Activated CD8-positive, alpha-beta memory T cell treated with anti-CD3 and anti-CD28 coated beads for 24 hours (primary cell): ENCODE measurements around the gene P2RY14.
A peak's percentile ranks its signal among the peaks of the same experiment; 100 is the strongest.

Experiments
- DNase-seq: peaks from one replicate; pipeline ENCODE4 v3.0.0-alpha.2; 2020

P2RY14 gene

DNA sequence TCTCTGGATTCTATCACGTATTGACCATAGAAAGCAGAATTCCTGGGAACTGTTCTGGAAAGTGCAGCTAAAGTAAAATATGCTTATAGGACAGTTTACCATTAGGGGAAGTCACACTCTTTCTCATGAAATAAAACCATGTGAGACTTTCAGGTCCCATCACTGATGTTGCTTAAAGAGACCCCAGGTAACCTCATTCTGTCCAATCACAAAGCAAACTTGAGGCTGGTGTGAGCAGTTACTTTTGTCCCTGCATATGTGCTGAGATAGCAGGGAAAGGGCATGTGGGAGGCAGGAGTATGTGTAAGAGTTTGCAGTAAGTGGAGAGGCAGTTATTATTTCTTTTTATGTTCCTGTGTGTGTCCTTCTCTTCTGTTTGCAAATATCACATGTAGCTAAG, 22.2 kb upstream of the P2RY14 start:
- DNase-seq: no peak

DNA sequence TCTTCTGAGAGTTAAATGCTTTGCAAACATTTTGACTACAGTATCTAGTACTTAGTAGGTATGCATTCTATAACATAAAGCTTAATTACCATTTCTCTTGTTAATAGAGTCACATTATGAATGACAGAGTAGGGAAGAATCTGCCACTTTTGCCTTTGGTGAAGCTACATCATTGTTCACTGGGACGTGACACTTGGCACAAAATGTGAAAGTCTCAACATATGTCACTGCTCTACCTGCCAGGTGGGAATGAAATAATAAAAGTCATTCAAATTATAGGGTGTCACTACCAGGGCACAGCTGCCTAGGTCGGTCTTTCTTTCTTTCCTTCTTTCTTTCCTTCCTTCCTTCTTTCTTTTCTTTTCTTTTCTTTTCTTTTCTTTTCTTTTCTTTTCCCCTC, 20.7 kb upstream of the P2RY14 start:
- no peak for DNase-seq

DNA sequence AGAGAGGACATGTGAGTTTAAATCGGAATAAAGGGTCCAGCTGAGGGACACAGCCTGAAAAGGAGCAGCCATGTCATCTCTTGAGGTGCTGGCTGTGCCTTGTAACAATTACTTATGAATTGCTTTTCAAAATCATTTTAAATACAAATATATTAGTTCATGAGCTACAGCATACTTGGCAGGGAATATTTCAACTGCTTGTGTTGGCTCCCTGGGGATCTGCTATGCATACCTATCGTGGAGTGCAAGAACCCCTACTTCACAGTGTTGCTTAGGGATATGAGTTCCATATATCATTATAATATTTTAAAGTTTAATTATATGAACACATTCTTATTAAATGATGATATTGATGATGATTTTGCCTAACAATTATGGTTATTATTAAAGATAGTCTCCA, 19.1 kb upstream of the P2RY14 start:
- no peak for DNase-seq

DNA sequence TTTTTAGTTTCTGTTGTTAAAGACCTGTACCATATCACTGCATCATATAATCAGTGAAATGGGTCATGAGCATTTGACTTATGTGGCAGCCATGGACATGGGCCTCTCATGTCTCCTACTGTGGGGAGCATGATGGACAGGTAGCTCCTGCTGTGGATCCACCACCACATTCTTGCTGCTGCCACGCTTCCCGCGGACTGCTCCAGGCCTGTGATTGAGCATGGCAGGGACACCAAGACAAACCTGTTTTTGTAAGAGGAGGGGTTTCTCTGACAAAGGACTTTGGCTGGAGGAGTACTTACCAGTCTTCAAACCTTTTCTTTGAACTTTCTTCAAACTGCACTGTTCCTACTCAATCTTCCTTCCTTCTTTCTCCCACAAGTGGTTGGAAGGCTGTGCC, 17.9 kb upstream of the P2RY14 start:
- DNase-seq: no peak

DNA sequence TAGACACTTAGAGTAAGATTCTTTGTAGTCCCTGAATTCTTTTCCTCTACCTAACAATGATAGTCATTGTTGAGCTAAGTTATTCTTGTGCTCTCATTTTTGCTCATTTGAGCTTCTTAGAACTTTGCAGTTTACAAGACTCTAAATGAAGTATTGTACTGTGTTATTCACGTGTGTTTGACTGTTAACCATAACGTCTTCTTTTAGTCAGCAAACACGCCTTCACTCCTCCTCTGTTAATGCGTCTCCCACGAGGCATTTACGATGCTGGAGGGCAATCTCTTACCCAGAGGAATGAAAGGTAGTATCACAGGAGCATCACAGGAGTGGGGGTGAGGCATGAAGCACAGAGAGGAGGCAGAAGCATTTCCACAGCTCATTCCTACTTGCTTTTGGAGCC, 14.8 kb upstream of the P2RY14 start:
- no peak for DNase-seq

DNA sequence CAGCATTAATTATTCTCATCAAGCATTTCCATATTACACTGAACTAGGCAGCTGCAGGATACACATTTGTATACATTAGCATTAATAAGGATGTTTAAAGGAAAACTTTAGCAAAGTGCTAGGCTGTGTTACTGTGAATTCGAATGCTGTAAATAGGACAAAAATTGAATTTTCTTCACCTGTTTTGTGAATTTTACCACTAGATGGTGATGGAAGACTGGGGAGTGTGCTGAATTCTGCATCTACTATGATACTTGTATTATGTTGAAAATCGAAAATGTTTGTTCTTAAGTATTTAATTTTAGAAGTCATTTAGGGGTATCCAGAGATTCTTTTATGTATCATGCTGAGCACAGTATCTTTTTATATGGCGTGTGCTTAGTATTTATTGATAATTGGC, 12.3 kb upstream of the P2RY14 start:
- no peak for DNase-seq

DNA sequence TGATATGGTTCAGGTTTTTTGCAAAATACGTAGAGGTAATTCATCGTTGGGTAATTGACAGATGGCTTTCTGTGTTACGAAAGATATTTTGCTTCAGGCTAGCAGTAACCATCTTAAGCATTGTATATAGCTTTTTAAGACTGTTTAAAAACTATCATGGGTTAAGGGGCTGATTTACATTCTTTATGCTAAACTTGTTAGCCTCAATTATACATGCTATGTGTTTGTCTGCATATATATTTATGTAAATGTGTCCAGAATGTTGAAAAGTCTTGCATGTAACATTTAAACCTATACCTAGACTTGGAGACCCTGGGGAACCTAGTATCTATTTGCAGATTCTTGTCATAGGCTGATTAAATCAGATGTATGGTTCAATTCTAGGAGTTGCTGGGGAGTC, 11.1 kb upstream of the P2RY14 start:
- DNase-seq: no peak

DNA sequence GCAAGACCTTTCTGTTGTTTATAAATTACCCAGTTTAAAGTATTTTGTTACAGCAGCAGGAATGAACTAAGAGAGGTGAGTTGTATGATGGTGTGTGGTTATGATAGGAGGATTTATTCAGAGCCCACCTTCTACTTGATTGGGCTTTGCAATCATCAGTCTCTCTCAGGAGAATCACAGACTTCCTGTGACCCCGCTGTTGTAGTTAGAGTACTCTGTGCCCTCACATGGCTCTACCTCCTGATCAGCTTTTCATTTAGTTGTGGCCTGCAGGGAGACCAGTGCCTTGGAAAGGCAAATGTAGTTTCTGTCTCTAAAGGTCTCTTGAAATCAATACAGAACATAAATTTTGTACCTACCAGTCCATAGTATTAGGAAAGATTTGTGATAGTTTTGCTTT, 7.6 kb upstream of the P2RY14 start:
- DNase-seq: no peak

DNA sequence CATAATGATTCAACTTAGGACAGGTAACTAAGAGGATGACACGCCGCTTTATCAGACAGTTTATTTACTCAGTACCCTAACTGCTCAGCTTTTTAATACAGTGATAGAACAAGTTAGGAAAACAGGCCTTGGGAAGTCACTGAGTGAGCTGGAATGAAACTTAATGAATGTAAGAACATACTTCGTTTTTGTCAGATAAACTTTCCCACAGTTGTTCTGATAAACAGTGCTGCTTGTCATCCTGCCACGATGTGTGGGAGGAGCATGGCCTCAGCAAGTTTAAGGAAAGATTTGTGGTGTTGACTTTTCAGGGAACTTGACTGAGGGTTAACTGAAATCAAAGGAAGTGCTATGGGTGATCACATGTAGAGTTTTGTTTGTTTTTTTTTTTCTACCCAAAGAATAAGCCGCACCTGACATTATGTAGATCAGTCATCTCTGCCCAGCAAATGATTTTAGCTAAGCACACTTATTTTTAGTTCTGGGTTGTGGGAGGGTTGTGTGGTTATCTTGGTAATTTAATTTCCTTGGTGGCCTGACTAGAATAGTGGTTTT, 5.6 kb upstream of the P2RY14 start:
- DNase-seq: no peak

DNA sequence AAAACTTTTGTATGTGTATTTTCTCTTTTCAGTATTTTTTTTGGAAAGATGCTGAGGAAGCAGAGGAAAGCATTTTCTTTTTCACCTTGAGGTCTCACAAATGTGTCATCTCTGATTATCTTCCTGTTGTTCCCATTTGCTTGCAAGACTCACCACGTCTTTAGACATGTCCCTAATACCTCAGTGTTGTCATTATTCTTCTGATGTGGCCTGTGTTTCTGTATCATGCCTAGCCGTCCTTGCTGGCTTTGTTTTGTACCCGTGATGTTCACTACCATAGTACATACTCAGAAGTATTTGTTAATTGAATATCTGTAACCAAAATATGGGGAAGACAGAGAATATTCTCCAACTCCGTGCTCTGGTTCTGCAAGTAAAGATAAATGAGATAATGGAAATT, 5.0 kb upstream of the P2RY14 start:
- DNase-seq: no peak

DNA sequence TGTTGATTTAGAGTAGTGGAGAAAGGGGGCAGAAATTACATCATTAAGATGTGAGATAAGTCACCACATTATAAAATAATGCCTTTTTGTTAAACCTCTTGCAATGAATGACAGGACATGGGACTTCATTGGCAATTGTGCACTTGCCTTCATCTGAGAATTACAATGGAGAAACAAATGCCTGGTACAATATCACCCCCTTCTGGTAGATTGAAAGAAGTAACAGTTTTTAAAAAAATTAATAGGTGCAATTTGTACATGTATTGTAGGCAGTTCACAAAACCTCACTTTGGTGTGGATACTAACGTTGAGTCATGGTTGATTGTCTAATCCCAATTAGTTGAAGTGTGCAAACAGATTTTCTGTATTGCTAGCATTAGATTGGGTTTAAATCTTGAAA, 4.6 kb upstream of the P2RY14 start:
- no peak for DNase-seq

DNA sequence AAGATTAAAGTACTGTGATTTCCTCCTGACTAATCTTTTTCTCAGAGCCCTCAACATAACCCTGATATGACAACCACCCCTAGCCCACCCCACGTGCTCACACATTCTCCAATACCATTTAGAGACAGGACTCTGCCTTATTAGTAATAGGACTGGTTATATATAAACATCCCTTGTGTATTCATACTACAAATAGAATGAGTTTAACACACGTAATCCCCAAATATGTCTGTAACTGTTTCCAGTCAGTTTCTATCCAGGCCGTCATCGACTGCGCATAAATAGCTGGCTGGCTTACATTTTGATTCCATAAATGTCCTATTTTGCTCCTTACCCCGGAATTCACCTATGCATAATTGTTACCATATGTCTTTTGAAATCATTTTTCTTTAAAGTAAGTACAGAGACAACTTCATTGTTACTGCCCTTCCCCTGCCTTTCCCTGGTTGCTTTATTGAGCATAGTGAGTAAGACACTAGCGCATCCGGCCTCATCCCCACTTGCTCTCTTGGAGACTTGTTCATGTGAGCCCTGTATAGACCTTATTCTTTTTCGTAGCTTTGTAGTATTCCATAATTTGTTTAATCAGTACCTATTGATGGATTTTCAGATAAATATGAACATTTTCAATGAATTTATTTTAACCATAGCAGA, 3.5 kb upstream of the P2RY14 start:
- DNase-seq: no peak

DNA sequence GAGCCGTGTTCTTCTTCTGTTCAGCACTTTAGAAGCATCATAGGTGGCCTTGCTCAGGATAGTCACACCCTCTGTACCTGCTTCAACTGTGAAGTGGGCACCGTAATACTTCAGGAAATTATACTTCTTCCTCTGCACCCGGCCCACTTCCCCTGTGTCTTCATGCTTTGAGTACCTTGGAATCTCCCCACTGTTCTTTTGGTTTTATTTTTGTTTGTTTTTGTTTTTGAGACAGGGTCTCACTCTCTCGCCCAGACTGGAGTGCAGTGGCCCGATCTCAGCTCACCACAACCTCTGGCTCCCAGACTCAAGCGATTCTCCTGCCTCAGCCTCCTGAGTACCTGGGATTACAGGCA, 1.7 kb downstream of the P2RY14 start:
- DNase-seq: no peak

DNA sequence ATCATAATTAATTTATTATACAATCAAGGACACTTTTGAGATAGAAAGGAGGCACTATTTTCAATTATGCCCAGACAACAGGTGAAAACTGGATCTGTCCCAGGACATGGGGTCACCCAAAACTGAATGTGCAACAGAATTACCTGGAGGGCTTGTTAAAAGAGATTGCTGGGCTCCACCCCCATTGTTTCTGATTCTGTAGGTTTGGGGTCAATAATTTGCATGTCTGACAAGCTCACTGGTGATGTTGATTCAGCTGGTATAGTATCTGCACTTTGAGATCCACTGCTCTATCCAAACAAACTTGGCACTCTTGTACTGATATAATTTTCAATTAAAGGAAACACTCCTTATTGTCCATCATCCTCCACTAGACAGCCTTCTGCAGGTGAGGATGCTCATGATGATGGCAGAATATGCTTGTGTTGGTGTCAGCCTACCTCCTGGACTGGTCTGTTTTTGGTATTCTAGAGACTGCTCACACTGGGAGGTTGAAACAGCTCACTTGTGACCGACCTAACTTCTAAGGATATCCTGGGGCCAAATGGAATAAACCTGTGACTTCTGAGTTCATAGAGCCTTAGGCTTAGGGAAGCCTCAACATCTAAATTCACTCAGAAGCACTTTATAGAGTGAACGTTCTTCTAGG, 2.2 kb downstream of the P2RY14 start:
- DNase-seq: no peak

DNA sequence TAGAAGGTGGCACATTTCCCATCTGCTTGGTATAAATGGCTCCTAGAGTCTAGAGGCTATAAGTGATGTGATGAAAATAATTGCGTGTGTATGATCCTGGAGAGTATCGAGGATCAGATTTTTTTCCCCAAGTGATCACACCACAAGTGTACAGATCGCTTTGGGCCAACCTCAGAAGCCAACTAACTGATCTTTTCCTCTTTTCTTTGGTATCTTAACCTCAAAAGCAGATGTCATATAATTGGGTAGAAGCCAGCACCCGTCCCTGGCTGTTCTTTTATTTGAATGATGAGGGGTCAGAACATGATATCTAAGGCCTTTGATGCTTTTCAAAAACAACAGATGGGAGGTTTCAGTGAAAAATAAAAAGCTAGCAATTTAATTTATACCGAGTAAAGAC, 3.3 kb downstream of the P2RY14 start:
- no peak for DNase-seq

DNA sequence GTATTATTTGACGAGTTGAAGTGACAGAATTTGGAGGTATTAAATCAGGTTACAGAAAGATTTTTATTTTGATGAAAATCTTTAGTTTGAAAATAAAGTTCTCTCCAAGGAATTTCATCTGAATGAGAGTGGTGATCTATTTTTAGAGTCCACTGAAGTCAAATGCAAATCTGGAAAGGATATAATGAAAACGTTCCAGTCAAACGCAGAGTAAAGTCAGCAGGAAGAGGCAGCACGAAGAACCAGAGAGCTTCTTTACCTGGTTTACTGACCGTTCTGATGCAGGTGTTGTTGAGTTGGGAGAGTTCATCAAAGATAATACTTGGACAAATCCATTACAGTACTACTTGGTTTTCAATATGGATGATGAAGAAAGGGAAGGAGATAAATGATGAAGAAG, 8.7 kb downstream of the P2RY14 start:
- no peak for DNase-seq

DNA sequence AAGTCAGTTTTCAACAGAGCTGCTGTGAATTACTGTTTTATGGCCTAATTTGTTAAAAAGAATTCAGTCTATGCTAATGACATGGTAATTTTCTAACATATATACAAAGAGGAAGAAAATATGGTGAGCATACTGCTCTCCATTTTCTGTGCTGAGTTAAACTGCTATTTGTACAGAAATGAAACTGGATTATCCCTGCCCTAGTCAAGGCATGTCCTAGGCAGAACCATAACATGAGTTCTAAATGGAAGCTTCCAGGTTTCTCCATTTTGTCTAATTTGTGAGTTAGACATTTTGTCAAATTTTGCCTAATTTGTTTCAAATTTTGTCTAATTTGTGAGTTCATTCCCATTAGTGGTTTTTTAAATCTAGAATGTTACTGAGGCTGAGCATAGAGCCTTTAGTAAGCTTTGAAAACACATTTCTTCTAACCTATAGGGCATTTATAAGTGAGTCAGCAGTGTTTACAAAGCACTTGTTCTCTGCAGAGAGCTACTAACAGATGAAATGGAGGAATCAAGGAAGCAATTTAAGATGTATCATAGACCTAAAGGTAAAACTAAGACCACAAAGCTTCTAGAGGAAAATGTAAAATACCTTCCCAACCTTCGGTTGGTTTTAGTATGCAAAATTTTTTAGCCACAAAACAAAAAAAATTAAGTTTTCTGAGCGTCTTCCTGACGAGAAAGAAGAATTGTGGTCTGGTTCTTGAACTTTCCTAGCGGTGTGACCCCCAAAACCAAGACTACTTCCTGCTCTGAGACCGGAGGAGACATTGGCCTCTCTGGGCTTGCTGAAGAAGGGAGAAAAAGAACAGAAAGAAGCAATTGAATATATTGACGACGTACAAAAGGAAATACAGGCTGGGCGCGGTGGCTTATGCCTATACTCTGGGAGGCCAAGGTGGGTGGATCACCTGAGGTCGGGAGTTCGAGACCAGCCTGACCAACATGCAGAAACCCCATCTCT, 9.8 kb downstream of the P2RY14 start:
- peak; percentile 71 for DNase-seq

DNA sequence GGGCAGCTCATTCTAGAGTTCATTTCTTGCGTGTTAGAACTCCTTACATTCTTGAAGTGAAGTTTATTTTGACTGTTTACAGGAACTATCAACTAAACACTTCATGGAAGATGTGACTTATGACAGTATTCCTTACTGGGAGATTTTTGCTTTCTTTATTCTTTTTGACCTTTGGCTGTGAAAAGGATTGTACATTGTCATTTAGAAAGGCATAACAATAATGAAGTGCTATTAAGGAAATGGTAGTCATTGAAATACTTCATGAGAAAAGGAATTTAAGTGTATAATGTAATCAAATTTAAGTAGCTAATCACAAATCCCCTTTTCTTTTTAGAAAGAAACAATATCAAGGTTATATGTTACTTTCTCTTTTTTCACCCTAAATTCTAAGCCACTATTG, 11.3 kb downstream of the P2RY14 start:
- no peak for DNase-seq

DNA sequence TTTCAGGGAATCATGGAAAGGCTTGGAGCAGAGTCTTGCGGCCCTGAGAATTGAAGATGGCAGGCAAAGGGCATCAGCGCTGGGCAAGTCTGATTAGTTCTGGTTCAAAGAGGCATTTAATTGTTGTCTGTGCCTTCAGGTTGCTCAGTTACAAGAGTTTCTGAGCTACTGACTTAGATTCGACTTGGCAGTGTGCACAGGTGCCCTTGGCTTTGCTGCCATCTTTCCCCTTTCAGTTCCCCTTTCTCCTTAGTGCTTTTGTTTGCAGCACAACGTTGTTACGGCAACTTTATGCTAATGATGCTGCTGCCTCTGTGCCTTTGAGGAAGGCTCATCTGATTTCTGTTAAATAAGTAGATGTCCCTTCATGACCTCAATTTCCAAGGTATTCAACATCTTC, 12.5 kb downstream of the P2RY14 start:
- DNase-seq: no peak

DNA sequence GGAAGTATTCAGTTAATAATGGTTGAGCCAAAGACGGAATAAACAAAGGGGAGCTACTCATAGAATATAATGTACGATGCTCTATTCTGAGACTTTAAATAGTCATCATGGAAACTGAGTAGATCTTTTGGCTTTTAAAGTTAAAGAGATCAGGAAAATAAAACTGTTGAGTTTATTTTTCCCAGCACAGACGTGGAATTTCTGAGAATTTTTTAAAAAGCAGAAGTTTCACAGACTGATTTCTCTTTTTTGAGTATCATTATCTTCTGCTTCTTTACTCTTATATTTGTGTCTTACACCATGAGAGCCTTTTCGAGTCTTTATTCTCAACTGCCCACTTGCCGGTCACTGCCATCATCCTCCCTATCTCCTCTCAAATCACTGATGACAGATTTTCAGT, 13.2 kb downstream of the P2RY14 start:
- DNase-seq: no peak

DNA sequence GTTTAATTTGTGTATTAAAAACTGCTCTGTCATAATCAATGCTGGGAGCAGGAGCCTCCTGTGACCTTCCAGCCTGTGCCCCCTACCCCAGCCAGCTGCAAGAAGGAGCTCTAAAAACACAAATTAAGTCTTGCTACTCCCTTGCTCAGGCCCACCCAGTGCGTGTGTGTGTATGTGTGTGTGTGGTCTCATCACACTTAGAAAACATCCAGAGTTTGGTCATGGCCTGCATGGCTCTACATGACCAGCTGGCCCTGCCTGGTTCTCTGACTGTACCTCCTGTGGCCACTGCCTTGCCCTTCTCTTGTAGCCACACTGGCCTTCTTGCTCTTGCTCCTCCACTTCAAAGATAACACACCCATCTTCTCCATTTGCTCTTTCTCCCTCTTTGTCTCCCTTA, 13.7 kb downstream of the P2RY14 start:
- no peak for DNase-seq

DNA sequence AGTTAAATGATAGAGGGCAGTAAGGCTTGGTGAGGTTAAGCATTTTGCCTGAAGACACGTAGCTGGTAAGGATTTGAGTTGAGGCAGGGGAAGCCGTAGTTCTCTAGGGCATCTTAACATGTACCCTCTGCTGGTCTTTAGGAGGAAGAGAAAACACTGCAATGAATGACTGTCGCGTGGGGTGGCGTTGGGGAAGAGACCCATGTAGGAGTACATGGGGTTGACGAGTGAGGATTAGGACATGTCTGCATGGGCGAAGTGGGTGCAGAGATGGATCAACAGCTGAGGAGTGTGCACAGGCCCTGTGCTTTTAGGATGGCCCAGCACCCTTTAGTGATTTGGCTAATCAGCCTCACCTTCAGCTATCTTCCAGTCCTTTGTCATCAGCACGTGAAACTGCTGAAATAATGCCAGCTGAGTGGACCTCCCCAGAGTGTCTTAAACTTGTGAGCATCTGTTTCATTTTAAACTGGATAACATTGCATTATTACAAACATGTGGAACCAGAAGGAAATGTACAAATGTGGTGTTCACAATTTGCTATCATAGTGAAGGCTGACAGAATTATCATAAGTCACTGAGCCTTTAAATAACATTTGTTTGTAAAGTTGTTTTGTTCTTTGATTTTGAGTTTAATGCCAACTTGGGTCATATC, 15.3 kb downstream of the P2RY14 start:
- DNase-seq: no peak

DNA sequence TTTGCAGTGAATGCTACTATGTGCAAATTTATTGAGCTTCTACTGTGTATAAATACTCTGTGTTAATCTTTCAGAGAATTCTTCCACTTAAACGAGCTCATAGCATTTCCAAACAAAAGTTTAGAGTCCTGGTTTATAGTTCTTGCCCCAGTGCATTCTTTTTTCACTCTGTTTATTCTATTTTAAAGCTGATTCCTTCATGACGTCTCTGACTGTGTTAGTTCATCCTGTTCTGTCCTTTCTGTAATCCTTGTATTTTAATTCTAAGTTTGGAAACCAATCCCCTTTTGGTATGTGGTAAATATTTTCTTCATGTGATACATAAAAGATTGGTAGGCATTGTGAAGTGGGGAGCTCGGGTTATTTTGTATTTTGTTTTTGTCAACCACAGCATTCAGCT, 18.7 kb downstream of the P2RY14 start:
- DNase-seq: no peak
